Motor neuron (in vitro differentiated cells): ENCODE data around the gene VPS9D1. TPM values are rescaled to one million over a fixed set of nuclear protein-coding genes. Genes with fewer than 3 reads are reported as not detected.
A peak's percentile ranks its signal among the peaks of the same experiment; 100 is the strongest.

Source experiments
- ATAC-seq, 8 experiments: fragments of 200-7000 bp; cut with Tn5 transposase; replicated peaks in 6 of 8; 2 replicates each; pipeline ENCODE4 v1.8.0; 2021; ENCODE audit warnings: mild to moderate bottlenecking in 8 of 8, moderate library complexity in 8 of 8
- H3K27ac ChIP-seq, 2 donors: fragments of 250-450 bp; sonication (Bioruptor Pico); 2 replicates each; pipeline ENCODE4 v1.9.0; 2021; ENCODE audit warnings: antibody characterized with exemption in 2 of 2, mild to moderate bottlenecking in 2 of 2, moderate library complexity in 1 of 2
- H3K4me1 ChIP-seq, 2 donors: fragments of 250-450 bp; sonication (Bioruptor Pico); replicated peaks in 1 of 2; 2 replicates each; pipeline ENCODE4 v1.6.1; 2021; ENCODE audit warnings: antibody characterized with exemption in 2 of 2, mild to moderate bottlenecking in 2 of 2, moderate library complexity in 1 of 2
- H3K4me3 ChIP-seq, 5 donors: fragments of 250-450 bp; sonication (Bioruptor Pico); 2 replicates each; pipeline ENCODE4 v1.9.0; 2021; ENCODE audit warnings: antibody characterized with exemption in 5 of 5, mild to moderate bottlenecking in 5 of 5, moderate library complexity in 4 of 5
- WGBS, 10 experiments: fragments of 450-650 bp; shearing (Covaris generic); methylation state at CpG; one replicate each; pipeline ENCODE4 v1.0.0; 2022; 5-methylcytosine and 5-hydroxymethylcytosine counted together
- in situ Hi-C, 9 experiments: fragments of 400-800 bp; cut with MboI; loops; one replicate each; pipeline ENCODE4 v1.15.0; 2021; ENCODE audit warnings: low sequenced_read_pairs in 9 of 9, low pct_unique_long_range_greater_than_20kb in 2 of 9; ENCODE audit not compliant: unreplicated experiment in 9 of 9
- total RNA-seq, 8 experiments: library from RNA; unstranded; fragments of 300-600 nt; gene quantifications; 2 replicates each; pipeline versions ENCODE4 v1.2.3 to v1.2.4, GENCODE V29; 2022

The VPS9D1 gene
- total RNA-seq: 10 to 100 TPM in 3 of 8 experiments, 1 to 10 TPM in 5; 4.5 to 14.6 (median 8.9) TPM

GRCh38 chr16:89720813-89721545, at the start of gene VPS9D1, which contains the start of gene ZNF276:
Gene VPS9D1, minus strand, starts transcription at chr16:89720898. Its CDS starts 37 bp downstream, at chr16:89720861.
Gene ZNF276, plus strand, starts transcription at chr16:89721537. Its CDS starts 104 bp downstream, at chr16:89721641.
- in situ Hi-C loops: no loop called here
- WGBS, 10 experiments: 0% methylated on average over 4 of the region's 103 CpGs; no CpG with 5 or more reads in 9 of the 10 experiments

GRCh38 chr16:89770367-89770766, 49.7 kb upstream of the VPS9D1 start:
- Histone ChIP-seq H3K4me1 (no peaks in the 10 kb centered on the region), H3K27ac (no peak overlapping the region), H3K4me3 (no peak overlapping the region)
- no peak for ATAC-seq
- in situ Hi-C loops: no loop called here
- WGBS, 10 experiments: 90 to 100% (median 97%) methylated on average over 1 to 11 of the region's 16 CpGs; no CpG with 5 or more reads in 5 of the 10 experiments

More at GRCh38 chr16:89720813-89721545, at the start of gene VPS9D1, which contains the start of gene ZNF276:
- peak; percentile 50 to 83 (median 76) for ATAC-seq
- Histone ChIP-seq H3K4me3 (peak within 1 kb of the TSS; percentile 80 to 100 (median 96)), H3K27ac (peak within 1 kb of the TSS; percentile 97 to 99), H3K4me1 (peaks cover 14 to 25% of the 10 kb centered on the region in 2 donors)

- Histone ChIP-seq H3K4me1 (no peaks in the 10 kb centered on the region), H3K4me3 (no peak overlapping the region), H3K27ac (no peak overlapping the region)
- in situ Hi-C loops: no loop called here
- no peak for ATAC-seq
- WGBS, 10 experiments: 73 to 100% (median 91%) methylated on average over 1 to 4 of the region's 10 CpGs; no CpG with 5 or more reads in 5 of the 10 experiments
Observed at GRCh38 chr16:89765292-89765830, 44.7 kb upstream of the VPS9D1 start.

- WGBS, 10 experiments: 89 to 100% (median 100%) methylated on average over 1 to 7 of the region's 18 CpGs; no CpG with 5 or more reads in 5 of the 10 experiments
- no peak for ATAC-seq
- Histone ChIP-seq H3K4me3 (no peak overlapping the region), H3K27ac (no peak overlapping the region), H3K4me1 (no peaks in the 10 kb centered on the region)
- in situ Hi-C loops: no loop called here
Observed at GRCh38 chr16:89764711-89765201, 44.1 kb upstream of the VPS9D1 start.

- in situ Hi-C loops: no loop called here
- ATAC-seq: no peak
- Histone ChIP-seq H3K27ac (no peak overlapping the region), H3K4me3 (no peak overlapping the region), H3K4me1 (no peaks in the 10 kb centered on the region)
- 80 to 100% (median 95%) methylated on average over 1 to 15 of the region's 17 CpGs for WGBS, 10 experiments
Observed at GRCh38 chr16:89761304-89761922, 40.7 kb upstream of the VPS9D1 start.

- Histone ChIP-seq H3K4me1 (no peaks in the 10 kb centered on the region), H3K27ac (no peak overlapping the region), H3K4me3 (no peak overlapping the region)
- 40 to 100% (median 90%) methylated on average over 1 to 11 of the region's 26 CpGs; no CpG with 5 or more reads in 3 of the 10 experiments for WGBS, 10 experiments
- ATAC-seq: peak in 3 of 8 experiments; percentile 16 to 90 (median 59)
- in situ Hi-C loops: loop anchor here in 1 of 9 experiments (10.0 kb wide), 1 partner anchor 105 kb away; no protein-coding TSS in a partner anchor
Observed at GRCh38 chr16:89759746-89760340, 39.1 kb upstream of the VPS9D1 start.

GRCh38 chr16:89749637-89750036, 28.9 kb upstream of the VPS9D1 start:
- peak in 1 of 8 experiments; percentile 31 for ATAC-seq
- Histone ChIP-seq H3K4me3 (no peak overlapping the region), H3K27ac (no peak overlapping the region), H3K4me1 (no peaks in the 10 kb centered on the region)
- in situ Hi-C loops: loop anchor here in 1 of 9 experiments (10.0 kb wide), 1 partner anchor 115 kb away; no protein-coding TSS in a partner anchor
- WGBS, 10 experiments: 52 to 100% (median 88%) methylated on average over 1 to 6 of the region's 10 CpGs; no CpG with 5 or more reads in 5 of the 10 experiments

GRCh38 chr16:89748921-89749320, 28.2 kb upstream of the VPS9D1 start:
- 93 to 100% (median 98%) methylated on average over 1 to 10 of the region's 11 CpGs; no CpG with 5 or more reads in 4 of the 10 experiments for whole genome bisulfite sequencing, 10 experiments
- Histone ChIP-seq H3K27ac (no peak overlapping the region), H3K4me3 (no peak overlapping the region), H3K4me1 (no peaks in the 10 kb centered on the region)
- in situ Hi-C loops: no loop called here
- ATAC-seq: no peak

- in situ Hi-C loops: no loop called here
- Histone ChIP-seq H3K4me3 (no peak overlapping the region), H3K4me1 (no peaks in the 10 kb centered on the region), H3K27ac (no peak overlapping the region)
- ATAC-seq: no peak
- WGBS, 10 experiments: 80 to 100% (median 95%) methylated on average over 1 to 6 of the region's 9 CpGs; no CpG with 5 or more reads in 1 of the 10 experiments
Observed at GRCh38 chr16:89748076-89748475, 27.4 kb upstream of the VPS9D1 start.

GRCh38 chr16:89746043-89746442, 25.3 kb upstream of the VPS9D1 start:
- no peak overlapping the region for H3K4me3 ChIP-seq
- H3K27ac ChIP-seq: no peak overlapping the region
- H3K4me1 ChIP-seq: no peaks in the 10 kb centered on the region
- in situ Hi-C loops: no loop called here
- peak in 1 of 8 experiments; percentile 18 for ATAC-seq
- WGBS, 10 experiments: 80 to 100% (median 97%) methylated on average over 1 to 7 of the region's 15 CpGs; no CpG with 5 or more reads in 6 of the 10 experiments

GRCh38 chr16:89744813-89745212, 24.1 kb upstream of the VPS9D1 start:
- in situ Hi-C loops: no loop called here
- peak in 2 of 8 experiments; percentile 12 to 13 for ATAC-seq
- H3K27ac ChIP-seq: no peak overlapping the region
- no peaks in the 10 kb centered on the region for H3K4me1 ChIP-seq
- no peak overlapping the region for H3K4me3 ChIP-seq
- 87 to 100% (median 93%) methylated on average over 1 to 7 of the region's 16 CpGs; no CpG with 5 or more reads in 5 of the 10 experiments for WGBS, 10 experiments

GRCh38 chr16:89742948-89743347, 22.2 kb upstream of the VPS9D1 start:
- Histone ChIP-seq H3K4me1 (no peaks in the 10 kb centered on the region), H3K27ac (no peak overlapping the region), H3K4me3 (no peak overlapping the region)
- ATAC-seq: no peak
- in situ Hi-C loops: no loop called here
- WGBS, 10 experiments: 29 to 100% (median 100%) methylated on average over 1 to 4 of the region's 4 CpGs; no CpG with 5 or more reads in 3 of the 10 experiments
